NCI-H1092 treated with DMSO at 0.1 percent for 48 hours (cell line): Measurements from ENCODE around the gene PGGHG.
"Not testable (repeated sequence)": the region's sequence is repeated elsewhere in the genome, so short reads cannot be mapped to it uniquely, and the experiment has no call there.

Experiments
- DNase-seq: peaks from one replicate; lab custom pipeline; 2025; lab: John Stamatoyannopoulos, UW

The PGGHG gene

DNA sequence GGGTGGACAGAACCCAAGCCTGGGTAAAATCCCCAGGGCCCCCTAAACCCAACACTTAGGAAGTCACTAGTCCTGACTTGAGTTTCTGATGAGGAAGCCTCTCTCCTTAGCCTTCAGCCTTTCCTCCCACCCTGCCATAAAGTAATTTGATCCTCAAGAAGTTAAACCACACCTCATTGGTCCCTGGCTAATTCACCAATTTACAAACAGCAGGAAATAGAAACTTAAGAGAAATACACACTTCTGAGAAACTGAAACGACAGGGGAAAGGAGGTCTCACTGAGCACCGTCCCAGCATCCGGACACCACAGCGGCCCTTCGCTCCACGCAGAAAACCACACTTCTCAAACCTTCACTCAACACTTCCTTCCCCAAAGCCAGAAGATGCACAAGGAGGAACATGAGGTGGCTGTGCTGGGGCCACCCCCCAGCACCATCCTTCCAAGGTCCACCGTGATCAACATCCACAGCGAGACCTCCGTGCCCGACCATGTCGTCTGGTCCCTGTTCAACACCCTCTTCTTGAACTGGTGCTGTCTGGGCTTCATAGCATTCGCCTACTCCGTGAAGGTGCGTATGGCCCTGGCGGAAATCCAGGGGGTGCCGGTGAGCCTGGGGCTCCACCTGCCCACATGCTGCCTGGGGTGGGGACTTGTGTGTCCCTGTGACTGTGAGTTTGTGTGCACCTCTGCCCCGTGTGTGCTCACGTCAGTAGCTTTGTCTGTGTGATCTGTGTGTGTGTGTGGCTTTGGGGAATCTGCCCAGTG lies 25.0 kb downstream of the PGGHG start, which contains the start of gene IFITM1:
Gene IFITM1 (plus strand): TSS at position 254 of the 767 bp plus-strand sequence. CDS start 131 bp downstream, at position 385.
- no peak for DNase-seq

DNA sequence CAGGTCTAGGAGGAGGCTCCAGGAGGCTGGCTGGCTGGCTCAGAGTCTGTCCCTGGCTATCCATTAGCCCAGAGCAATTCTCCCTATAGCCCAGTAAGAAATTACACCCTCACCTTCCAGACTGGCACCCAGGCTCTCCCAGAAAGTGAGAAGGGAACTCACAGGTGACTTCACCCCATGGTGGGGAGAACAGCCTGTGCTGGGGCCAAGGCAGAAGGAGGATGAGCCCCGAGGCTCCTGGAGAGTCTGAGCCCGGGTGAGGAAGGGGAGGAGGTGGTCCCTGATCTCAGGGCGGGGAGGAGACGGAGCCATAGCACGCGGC lies 25.6 kb downstream of the PGGHG start:
- not testable (repeated sequence) for DNase-seq

DNA sequence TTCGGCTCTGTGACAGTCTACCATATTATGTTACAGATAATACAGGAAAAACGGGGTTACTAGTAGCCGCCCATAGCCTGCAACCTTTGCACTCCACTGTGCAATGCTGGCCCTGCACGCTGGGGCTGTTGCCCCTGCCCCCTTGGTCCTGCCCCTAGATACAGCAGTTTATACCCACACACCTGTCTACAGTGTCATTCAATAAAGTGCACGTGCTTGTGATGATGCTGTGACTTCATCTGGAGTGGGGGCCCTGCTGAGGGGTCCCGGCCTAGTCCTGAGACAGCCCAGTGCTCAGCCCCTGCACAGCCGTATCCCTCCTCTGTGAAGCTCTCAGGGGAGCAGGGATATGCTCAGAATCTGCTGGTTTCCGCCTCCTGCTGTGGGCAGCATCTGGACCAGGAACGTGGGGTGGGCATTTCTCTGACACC lies 26.1 kb downstream of the PGGHG start:
- DNase-seq: no peak

DNA sequence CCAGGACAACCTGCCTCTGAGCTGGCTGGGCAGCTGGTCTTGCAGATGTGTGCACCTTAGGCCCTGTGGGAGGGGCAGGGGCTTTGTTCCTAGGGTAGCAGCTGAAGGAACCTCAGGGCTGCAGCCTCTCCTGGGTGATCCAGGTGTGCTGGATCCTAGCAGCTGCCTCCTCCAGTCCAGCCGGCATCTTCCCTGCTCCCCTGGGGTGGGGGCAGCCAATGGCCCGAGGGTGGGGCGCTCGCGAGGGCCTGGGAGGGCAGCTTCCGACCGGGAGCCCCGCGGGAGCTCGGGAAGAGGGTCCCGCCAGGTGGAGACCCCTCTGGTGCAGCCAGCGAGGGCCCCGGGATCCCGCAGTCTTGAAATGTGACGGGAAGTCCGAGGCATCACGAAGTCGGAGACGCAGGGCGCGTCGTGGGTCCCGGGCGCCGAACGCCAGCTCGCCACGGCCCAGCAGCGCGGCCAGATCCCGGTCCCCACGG lies 26.6 kb downstream of the PGGHG start:
- no peak for DNase-seq

DNA sequence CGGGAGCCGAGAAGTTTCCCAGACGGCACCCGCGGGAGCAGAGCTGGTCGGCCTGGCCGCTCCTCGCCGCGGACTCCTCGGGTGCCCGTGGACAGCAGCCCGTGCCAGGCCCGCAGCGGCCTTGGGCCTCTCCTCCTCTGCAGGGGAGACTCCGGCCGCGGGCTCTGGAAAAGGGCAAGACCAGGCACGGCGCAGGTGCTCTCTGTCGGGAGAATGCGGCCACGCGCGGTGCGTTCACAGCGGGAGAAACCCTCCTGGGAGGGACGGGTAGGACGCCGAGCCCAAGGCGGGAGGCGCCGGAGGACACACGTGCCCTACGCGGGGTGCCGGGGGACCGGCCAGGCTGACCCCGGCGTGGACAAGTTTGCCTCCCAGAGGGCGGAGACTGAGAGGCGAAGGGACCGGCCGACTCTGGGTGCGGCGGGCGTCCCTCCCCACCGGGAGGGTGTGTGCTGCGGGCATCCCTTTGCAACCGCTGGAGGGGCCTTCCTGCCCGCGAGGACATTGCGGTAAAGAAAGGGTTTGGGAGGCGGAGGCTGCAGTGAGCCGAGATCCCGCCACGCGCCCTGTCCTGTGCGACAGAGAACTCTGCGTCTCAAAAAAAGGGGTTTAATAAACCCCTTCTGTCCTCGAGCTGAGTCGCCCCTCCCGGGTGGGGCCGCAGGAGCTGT lies 27.2 kb downstream of the PGGHG start:
- no peak for DNase-seq

DNA sequence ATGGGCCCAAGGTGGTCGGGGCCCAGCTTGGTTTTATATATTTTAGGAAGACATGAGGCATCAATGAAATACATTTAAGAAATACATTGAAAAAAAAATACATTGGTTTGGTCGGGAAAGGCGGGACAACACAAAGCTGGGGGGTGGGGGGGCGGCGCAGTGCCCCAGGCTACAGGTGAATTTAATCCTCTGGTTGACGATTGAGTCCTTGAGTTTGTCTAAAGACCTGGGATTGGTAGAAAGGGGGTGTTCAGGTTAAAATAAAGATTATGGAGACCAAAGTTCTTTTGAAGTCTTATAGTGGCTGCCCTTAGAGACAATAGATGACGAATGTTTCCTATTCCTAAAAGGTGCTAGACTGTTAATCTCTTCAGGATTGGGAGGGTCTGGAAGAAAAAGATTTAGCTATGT lies 28.0 kb downstream of the PGGHG start:
- DNase-seq: no peak

DNA sequence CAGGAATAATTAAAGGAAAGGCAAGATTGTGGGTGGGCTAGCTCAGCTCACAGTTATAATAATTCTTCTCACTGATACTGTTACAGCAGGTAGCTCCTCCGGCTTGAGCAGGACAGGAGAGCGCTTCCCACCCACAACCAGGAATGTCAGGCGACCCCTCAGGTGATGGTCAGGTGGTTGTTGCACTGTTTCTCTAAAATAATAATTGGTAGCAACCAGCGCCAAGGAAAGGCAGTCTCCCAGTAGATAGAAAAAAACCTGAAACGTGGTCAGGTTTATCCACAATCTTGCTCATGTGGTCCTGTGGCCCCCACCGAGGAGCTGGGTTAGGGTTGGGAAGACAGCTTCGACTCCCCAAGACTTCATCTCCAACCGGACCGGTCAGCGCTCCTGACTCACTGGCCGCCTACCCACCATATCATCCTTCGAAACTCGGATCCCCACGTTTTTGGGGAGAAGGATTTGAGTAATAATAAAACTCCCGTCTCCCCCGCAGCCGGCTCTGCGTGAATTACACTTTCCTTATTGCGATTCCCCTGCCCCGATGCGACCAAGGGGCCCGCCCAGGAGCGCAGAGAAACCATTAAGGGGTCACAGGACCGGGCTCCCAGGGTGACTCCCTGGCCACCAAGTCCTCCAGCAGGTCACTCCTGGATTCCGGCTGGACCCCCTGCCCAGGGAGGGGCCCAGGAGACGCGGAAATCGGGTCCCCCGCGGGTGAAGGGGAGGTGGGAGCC lies 28.9 kb downstream of the PGGHG start:
- DNase-seq: not testable (repeated sequence)

DNA sequence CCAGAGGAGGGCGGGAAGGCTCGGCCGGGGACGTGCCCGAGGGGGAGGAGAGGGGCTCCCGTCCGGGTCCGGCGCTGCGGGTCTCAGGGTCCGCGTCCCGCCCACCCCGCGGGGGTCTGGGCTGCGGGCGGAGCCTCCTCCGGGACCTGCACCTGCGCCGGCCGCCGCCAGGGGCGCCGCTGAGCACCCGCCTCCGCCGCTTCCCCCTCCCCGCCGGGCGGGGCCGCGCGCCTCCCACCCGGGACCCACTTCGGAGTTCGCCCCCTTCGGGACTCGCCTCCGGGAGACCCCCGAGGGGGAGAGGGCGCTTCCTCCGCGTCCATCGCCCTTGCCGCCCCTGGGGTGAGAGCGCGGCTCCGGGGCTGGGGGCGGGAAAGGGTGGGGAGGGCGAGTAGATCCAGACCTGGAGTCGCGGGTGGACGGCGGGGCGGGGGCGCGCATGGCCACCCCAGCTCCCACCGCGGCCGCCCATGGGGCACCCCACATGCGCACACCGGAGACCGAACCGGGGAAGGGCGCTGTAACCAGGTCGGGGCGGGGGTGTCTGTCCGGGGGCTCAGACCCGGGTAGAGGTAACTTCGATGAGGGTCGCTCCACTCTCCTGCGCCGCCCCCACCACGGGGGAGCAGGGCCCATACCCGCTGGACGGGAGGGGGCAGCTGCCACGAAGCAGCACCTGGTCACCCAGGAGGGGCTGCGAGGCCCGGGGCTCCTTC lies 29.6 kb downstream of the PGGHG start:
- not testable (repeated sequence) for DNase-seq

DNA sequence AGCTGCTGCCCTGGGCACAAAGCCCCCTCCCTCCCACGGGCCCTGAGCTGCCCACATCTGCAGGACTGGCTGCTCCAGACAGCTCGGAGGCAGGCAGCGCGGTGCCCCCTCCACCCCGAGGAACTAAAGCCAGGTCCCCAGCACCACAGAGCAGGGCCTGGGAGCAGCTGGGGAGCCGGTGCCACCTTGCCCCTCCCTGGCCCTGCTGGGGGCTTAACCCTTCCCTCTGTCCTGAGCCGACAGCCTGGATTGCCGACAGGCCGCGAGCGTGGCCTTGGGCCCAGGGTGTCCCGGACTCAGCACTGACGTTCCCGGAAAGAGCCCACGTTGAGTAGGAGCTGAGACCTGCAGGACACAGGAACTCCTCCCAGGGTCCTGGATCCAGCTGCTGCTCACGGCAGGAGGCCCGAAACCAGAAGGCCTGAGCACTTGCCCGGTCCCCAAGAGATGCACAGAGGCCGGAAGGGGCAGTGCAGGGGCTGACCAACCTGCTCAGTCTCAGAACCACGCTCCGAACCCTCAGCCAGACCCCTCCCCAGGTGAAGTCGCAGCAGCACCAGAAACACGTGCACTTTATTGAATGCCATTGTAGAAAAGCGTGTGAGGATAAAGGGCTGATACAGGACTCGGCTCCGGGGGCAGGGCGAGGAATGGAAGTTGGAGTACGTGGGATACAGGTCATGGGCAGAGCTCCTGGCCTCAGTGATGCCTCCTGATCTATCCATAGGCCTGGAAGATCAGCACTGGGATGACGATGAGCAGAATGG lies 30.4 kb downstream of the PGGHG start:
- DNase-seq: not testable (repeated sequence)

DNA sequence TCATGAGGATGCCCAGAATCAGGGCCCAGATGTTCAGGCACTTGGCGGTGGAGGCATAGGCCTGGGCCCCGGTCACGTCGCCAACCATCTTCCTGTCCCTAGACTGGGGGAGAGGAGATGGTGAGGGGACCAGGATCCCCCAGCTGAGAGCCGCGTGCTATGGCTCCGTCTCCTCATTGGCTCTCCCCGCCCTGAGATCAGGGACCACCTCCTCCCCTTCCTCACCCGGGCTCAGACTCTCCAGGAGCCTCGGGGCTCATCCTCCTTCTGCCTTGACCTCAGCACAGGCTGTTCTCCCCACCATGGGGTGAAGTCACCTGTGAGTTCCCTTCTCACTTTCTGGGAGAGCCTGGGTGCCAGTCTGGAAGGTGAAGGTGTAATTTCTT lies 31.0 kb downstream of the PGGHG start:
- DNase-seq: not testable (repeated sequence)

DNA sequence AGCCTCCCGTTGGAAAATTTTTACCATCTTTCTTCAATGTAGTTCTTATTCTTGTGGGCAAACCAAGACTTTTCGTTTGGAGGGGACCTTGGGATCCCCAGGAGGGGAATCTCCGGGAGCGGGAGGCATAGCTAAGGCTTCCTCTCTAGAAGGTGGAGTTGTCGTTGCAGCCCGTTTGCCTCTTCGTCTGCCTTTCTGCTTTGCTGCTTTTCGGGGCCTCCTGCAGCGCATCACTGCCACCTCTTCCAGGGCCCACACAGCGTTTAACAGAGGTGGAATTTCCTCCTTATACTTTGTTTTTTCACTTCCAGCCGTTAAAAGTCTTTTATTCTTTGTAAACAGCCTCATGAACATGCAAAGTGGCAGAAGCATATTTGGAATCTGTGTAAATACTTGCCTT lies 35.2 kb downstream of the PGGHG start:
- DNase-seq: no peak

DNA sequence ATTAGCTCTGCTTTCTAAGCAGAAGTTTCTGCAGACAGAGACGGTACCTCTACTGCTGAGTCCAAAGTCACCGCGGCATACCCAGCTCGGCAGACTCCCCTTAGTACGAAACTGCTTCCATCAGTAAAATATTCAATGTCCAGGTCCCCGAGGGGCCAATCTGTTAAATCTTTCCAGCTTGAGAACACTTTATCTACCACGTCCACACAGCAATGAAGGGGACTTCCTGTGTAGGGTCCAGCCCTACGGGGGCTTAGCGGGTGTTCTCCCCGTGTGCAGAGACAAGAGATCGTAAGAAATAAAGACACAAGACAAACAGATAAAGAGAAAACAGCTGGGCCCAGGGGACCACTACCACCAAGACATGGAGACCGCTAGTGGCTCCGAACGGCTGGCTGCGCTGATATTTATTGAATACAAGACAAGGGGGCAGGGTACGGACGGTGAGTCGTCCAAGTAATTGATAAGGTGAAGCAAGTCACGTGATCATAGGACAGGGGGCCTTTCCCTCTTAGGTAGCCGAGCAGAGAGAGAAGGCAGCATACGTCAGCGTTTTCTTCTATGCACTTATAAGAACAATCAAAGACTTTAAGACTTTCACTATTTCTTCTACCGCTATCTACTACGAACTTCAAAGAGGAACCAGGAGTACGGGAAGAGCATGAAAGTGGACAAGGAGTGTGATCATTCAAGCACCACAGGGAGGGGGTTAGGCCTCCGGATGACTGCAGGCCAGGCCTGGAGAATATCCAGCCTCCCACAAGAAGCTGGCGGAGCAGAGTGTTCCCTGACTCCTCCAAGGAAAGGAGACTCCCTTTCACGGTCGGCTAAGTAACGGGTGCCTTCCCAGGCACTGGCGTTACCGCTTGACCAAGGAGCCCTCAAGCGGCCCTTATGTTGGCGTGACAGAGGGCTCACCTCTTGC lies 35.9 kb downstream of the PGGHG start:
- not testable (repeated sequence) for DNase-seq

DNA sequence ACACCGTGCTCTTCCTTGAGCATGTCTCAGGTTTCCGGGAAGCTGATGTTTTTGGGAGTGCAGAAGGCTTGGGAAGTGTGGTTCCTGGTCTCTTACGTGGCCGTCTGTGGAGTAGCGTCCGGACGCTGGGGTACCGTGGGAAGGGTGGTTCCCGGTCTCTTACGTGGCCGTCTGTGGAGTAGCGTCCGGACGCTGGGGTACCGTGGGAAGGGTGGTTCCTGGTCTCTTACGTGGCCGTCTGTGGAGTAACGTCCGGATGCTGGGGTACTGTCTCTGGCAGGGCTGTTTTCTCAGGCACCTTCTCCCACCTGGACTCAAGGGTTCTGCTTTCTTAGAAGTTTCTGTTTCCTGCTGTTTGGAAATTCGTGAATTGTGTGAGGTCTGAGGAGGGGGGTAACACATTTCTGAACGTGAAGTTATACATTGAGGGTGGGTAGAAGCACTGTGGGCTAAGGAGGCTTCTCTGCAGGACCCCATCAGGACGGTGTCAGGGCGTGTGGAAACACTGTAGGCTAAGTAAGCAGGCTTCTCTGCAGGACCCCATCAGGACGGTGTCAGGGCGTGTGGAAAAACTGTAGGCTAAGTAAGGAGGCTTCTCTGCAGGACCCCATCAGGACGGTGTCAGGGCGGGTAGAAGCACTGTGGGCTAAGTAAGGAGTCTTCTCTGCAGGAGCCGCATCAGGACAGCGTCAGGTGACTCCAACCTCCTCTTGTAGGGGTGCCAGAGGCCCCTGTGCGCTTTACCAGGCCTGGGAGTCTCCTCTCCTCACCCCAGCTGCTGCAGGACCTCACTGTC lies 37.1 kb downstream of the PGGHG start:
- no peak for DNase-seq

DNA sequence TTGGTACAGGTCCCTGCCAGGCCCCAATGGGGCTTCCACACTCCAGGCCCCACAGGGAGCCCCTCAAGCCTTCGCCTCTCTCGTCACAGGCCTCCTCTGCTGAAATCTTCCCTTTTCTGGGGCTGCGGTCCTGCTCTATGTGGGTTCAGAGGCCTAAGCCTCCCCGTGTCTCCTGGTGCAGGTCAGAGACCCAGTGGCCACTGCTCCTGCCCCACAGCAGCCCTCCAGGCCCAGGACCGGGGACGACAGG lies 37.6 kb downstream of the PGGHG start:
- DNase-seq: no peak

DNA sequence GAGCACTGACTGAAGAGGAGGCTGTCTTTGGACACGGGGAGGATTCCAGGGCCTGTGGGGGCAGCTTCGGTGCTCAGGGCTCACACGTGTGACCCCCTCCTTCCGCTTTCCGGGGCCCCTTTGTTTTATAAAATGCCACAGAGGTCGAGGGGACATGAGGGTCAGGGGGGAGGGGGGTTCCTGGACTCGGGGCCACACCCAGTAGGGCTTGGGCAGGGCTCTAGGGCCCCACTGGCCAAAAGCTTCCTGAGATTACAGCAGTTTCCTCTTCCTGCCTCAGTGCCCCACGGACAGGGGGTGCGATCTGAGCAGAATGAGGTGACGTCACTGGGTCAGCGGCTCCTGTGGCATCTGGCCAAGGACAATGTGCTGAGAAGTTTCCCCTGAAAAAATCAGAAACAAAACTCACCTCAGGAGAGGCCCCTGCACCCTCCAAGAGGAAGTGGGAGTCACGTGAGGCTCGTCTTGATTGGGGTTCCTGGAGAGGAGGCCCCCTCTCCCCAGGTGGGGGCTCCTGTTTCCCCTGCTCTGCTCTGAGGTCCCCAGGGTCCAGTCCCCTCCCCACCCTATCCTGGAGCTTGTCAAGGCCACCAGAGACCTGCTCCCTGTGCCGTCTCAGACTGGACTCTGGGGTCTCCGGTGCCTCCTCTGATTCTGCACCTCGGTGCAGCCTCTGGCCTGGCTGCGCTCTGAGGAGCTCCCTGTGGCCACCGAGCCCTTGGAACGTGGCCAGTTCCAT lies 38.1 kb downstream of the PGGHG start:
- DNase-seq: no peak

DNA sequence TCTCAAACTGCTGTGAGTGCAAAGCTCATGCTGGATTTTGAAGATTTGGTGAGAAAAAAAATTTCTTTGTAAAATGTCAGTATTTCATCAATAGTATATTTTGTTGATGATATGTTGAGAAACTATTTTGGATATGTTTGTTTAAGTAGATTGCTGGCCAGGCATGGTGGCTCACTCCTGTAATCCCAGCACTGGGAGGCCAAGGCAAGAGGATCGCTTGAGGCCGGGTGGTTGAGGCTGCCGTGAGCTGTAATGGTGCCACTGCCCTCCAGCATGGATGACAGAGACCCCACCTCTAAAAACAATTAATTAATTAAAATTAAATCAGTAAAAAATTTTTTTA lies 38.6 kb downstream of the PGGHG start:
- no peak for DNase-seq

DNA sequence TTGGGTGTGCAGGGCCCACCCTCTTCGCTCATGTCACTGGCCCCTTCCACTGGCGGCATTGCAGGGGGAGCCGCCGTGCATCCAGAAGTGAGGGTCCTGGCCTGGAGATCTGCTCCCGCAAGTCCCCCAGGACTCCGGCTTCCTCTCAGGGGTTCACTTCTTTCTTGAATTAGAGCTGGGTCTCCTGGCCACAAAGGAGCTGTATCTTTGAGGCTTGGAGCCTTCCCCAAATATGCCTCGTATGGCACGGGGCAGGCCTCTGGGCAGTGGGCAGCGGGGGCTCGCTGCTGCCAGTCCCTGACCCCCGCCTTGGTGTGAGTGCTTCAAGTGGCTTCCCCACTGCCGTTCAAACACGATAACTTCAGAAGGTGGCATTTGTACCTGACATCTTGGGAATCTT lies 39.1 kb downstream of the PGGHG start:
- no peak for DNase-seq

DNA sequence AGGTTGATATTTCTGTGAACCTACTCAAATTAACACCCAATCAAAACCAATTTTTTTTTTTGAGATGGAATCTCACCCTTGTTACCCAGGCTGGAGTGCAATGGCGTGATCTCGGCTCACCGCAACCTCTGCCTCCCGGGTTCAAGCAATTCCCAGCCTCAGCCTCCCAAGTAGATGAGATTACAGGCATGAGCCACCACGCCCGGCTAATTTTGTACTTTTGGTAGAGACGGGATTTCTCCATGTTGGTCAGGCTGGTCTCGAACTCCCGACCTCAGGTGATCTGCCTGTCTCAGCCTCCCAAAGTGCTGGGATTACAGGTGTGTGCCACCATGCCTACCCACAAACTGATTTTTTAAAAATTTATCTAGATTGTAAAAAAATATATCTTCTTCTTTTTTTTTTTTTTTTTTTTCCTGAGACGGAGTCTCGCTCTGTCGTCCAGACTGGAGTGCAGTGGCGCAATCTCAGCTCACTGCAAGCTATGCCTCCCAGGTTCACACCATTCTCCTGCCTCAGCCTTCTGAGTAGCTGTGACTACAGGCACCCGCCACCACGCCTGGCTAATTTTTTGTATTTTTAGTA lies 39.7 kb downstream of the PGGHG start:
- not testable (repeated sequence) for DNase-seq

DNA sequence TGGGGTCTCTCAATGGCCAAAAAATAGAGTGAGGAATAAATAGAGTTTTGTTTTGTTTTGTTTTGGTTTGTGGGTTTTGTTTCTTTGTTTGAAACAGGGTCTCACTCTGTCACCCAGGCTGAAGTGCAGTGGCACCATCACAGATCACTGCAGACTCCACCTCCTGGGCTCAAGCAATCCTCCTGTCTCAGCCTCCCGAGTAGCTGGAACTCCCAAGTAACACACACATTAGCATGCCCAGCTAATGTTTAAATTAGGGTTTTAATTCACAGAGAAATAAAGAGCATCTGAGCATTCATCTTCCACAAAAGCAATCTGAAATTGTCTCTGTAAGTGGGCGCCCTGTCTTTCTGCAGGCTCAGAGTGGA lies 40.9 kb downstream of the PGGHG start:
- DNase-seq: no peak
